Inferior parietal cortex (tissue), 1 donor: ENCODE results near the gene WAPL.
A peak's percentile ranks its signal among the peaks of the same experiment; 100 is the strongest.

Source experiments
- DNase-seq: peaks from one replicate; pipeline ENCODE4 v3.0.0-alpha.2; 2016; ENCODE audit errors: extremely low spot score

Gene WAPL

DNA sequence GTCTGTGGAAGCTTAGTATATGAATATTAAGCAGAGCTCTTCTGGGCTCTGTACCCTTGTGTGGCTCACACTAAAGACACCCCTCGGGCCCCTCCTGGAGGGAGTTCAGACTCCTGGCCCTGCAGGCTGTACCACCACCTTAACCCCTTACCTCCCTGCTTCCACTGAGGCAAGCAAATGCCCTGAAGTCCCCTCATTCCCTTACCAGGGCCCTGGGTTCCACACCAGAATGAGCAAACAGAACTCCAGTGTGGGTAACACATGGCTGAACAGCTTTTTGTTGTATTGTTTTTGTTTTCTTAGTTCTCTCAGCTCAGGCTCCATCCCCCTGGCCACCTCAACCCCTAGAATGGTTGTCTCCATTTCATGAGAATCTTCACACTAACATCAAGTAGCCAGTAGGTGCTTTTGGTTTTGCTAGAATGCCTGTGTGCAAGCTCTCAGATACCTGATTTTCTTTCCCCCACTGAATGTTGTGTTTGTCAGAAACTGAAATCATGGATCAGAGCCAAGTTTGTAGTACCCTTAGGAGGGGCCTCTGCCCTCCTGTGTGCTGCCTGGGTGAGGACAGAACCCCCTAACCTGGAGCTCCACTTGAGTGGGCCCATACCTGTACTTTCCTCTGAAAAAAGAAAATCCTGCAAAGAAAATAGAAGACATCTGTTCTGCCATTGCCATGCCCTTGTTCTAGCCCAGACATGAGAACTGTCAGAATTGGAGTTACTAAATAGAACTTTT, 2.8 kb upstream of the WAPL start:
- no peak for DNase-seq

DNA sequence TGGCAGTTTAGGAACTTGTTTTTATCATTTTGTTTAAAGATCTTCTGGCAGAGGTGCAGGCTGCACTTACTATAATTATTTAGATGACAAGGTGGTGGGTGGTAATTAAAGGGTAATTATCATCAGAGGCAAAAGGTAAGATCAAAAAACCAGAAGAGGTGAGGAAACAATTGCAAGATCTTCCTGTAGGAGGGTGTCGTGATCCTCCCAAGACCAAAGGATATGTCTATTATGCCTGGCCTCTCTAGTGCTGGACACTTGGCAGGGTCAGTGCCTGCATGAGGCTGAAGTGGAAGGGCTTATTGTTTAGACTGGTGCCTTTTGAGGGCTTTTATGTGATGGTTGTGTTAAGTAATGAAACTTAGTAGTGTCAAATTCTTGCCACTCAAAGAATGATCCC, 1.8 kb upstream of the WAPL start:
- DNase-seq, result no peak

DNA sequence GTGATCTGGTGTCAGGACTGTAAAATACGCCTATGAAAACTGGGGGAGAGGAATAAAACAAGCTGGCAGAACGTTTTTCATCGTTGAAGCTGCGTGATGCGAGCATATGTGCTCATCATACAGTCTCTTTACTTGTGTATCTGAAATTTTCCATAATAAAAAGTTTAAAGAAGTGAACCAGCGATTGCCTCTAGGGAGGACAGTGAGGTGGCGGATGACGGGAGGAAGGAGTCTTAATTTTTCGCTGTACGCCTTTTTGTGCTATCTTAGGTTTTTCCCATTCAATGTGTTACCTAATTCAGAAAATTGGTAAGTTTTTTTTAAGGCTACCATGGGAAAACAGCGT, 891 bp upstream of the WAPL start:
- DNase-seq, result no peak

DNA sequence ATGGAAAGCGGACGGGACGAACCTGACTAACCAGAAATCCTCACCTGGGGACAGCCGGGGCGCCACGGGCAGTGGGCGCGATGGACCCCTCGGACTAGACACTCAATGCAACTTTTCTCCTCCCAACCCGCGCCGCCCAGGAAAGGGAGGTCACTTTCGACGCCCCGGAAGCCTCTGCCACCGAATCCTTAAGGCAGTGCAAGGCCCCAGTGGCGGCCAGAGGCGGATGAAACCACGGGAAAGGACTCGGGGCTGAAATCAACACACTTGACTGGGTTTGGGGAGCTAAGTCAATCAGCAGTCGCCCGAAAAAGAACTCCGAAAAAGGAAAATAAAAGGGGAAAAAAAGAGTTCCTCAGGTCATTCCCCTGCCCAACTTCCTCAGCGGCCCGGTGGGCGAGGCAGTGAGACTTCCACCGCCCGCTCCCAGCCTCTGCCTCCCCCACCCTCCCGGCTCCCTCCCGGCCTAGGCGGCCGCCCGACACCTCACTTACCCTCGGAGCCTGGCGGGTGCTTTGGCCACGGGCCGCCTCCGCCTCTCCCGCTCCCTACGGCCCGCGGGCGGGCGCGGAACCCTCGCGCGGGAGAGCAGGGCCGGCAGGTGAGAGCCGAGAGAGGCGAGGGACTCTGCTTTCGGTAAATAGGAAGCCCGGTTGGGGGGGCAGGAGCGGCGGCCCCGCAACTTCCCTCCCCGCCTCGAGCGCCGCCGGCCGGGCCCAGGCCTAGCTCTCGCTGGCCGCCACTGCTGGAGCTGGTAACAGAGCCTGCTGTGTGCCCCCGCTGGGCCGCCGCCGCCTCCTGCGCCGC, 518 bp downstream of the WAPL start:
- no peak for DNase-seq

DNA sequence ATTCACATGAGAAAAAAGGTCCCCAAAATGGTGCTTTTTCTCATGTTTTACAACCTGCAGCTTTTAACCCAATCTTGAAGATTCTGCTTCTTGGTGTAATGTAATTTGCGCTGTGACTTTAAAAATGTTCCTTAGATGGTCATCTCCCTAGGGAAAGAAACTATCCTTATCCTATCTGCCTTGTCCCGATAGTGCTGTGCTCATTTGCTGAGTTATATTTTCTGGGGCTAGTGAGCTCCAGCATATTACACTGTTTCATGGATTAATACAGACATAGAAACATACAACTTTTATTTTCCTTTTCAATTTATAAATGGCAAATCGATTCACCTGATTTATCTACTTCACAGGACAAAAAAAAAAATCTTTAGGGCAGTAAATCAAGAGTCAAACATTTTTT, 2.8 kb downstream of the WAPL start:
- DNase-seq, result no peak

DNA sequence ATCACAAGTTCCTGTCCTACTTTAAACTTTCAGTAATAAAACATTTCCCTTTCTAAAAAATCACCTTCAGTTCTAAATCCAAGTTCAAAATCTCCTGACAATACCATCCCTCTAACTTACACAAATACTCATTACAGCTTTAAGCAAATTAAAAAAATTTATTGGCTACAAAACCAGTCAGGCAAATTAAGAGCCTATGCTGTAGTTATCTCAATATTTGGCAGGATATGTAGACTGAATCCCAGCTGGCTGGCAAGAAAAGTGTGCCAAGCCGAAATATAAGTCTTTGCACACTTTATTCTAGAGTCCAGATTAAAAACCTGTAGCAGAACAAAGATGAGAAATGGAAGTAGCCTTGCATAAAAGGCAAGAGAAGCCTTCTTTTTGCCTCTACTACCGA, 9.5 kb downstream of the WAPL start:
- DNase-seq, result no peak

DNA sequence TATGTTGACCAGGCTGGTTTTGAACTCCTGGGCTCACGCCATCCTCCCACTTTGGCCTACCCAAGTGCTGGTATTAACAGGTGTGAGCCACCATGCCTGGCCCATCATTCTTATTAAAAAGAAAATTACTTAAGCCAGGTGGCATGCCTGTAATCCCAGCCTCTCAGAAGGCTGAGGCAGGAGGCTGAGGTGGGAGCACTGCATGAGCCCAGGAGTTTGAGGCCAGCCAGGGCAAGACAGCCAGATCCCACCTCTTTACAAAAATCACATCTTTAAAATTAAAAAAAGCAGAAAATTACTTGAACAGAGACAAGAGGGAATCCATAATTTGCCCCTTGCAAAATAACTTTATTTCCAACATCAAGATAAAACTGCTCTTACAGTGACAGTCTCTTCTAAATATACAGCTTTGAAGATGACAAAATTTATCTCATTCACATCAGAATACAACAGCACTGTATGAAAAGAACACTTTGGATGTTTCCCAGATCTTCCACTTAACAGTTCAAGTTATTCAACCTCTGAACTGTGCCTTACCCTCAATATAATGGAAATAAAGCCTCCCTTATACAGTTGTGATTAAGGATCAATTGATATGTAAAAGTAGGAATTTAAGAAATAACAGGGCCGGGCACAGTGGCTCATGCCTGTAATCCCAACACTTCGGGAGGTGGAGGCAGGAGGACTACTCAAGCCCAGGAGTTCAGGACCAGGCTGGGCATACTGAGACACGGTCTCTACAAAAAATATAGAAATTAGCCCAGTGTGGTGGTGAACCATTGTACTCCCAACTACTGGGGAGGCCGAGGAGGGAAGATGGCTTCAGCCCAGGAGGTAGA, 10.3 kb downstream of the WAPL start:
- no peak for DNase-seq

DNA sequence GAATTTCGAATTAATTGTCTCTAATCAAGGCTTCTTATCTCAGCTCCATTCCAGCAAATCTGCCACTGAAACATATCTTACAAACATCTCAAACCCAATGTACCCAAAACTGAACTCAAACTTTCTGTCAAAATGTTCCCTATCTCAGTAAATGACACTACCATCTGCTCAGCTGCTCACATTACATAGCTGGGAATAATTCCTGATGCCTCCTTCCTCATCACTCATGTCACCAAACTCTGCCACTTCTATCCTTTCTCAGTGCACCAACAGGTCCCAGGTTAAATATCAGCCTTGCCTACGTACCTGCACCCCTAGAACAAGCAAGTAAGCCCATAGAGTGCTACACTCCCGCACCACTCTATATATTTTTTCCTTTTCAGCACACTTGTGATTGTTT, 12.4 kb downstream of the WAPL start:
- DNase-seq, result no peak

DNA sequence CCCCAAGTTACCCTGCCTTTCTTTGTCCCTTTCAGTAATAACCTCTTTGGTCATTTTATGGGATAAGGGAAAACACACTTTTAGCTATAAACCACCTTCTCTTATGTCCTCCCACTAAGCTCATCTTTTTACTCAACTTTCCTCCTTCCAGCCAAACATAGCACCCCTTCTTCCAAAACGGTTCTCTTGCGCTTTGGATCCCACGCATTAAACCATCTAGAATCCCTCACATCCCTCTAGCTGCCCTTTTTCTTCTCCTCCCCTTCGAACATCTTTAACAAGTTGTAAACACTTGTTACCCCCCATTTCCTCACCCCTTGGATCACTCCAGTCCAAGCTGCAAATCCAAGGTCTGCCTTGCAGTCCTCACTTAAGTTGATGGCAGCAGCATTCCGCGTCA, 13.4 kb downstream of the WAPL start:
- DNase-seq, result no peak

DNA sequence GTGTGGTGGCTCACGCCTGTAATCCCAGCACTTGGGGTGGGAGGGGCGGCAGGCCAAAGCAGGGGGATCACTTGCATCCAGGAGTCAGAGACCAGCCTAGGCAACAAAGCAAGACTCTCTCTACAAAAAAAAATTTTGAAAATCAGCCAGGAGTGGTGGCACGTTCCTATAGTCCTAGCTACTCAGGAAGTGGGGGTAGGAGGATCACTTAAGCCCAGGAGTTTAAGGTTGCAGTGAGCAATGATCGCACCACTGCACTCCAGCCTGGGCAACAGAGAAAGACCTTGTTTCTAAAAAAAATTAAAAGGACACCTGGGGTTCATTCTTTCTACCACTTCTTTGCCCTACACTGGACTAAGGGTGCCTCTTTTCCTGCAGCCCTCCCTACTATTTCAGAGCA, 15.1 kb downstream of the WAPL start:
- no peak for DNase-seq

DNA sequence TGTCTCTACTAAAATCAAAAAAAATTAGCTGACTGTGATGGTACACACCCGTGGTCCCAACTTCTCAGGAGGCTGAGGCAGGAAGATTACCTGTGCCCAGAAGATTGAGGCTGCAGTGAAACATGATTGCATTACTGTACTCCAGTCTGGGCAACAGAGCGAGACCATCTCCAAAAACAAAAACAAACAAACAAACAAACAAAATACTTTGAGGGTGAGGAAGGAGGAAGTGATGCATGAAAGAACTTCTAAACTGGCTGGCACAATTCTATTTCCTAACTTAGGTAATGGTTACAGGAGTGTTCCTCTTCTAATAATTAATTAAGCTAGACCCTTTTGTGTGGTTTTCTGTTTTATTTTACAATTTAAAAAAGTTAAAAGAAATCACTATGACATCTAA, 15.5 kb downstream of the WAPL start:
- DNase-seq, result no peak

DNA sequence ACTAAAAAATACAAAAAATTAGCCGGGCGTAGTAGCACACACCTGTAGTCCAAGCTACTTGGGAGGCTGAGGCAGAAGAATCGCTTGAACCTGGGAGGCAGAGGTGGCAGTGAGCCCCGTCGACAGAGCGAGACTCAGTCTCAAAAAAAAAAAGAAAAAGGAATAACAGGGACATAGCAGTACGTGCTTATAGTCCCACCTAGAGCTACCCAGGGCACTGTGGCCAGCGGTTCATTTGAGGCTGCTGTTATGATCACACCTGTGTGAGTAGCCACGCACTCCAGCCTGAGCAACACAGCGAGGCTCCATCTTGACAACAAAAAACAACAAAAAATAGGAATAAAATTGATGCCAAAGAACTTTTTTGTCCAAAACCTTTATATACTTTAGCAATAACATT, 17.1 kb downstream of the WAPL start:
- DNase-seq, result no peak

DNA sequence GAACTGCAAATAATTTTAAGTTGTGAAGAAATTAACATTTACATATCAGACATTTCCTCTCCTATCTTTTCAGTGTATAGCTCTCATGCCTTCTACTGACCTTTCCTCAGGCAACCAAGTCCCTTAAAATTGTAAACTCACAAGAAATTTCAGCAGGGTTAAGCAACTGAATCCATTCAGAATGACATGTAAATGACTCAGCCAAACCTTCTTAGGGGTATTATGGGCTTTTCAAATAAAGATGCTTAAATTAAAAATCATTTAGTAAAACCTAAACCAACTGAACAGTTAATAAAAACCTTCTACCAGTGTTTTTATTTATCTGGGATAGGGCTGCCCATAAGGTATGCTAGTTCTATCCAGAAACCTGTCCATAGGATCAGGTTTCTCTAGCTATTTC, 20.7 kb downstream of the WAPL start:
- no peak for DNase-seq

DNA sequence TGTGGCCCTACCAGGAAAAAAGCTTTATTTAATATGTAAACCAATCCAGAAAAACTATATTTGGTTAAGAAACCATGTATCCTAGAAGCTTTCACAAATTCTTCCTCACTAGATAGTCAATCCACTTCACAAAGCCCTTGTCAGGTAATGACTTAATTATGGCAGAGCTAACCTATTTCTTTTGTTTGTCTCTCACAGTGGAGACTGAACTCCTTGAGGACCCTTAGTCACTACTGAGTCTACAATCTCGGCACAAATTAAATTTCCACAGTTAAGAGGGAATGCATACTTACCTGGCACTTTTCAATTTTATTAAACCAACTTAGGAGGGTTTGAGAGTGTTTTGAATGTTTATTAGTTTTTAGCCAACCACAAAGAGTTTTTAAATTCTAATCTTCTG, 23.0 kb downstream of the WAPL start:
- no peak for DNase-seq

DNA sequence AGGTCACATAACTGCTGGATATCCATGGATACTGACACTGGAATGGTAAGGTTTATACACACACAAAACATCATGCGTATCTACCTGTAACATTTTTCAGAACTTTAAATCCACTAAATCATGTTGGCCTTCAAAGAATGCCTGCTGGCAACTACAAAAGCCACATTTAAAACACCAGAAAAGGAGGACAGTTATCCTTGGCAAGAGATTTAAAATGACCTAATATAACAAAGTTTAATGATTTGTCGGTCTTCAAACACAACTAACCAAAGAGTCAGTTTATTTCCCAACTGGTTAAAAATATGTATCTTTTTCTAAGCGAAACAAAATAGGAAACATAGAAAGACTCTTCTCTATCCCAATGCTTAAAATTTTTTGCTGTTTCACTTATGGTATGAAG, 24.0 kb downstream of the WAPL start:
- no peak for DNase-seq

DNA sequence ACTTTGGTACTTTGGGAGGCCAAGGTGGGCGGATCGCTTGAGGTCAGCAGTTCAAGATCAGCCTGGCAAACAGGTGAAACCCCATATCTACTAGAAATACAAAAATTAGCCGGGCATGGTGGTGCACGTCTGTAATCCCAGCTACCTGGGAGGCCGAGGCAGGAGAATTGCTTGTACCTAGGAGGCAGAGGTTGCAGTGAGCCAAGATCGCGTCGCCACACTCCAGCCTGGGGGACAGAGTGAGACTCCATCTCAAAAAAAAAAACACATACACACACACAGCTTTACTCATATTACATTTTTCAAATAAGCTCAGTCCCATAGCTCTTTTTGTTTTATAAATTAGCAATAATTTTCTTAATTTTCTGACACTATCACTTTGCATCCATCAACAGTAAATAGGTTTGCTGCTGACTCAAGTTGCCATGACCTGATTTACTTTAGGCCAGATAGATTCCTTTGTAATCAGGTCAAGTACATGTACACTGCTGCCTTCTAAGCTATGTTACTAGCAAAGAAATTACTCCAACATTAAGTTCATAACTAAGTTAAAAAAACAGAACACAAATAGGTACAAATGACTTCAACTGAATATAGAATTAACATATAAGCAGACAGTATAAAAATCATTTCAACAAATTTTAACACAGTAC, 31.5 kb downstream of the WAPL start:
- DNase-seq, result no peak

DNA sequence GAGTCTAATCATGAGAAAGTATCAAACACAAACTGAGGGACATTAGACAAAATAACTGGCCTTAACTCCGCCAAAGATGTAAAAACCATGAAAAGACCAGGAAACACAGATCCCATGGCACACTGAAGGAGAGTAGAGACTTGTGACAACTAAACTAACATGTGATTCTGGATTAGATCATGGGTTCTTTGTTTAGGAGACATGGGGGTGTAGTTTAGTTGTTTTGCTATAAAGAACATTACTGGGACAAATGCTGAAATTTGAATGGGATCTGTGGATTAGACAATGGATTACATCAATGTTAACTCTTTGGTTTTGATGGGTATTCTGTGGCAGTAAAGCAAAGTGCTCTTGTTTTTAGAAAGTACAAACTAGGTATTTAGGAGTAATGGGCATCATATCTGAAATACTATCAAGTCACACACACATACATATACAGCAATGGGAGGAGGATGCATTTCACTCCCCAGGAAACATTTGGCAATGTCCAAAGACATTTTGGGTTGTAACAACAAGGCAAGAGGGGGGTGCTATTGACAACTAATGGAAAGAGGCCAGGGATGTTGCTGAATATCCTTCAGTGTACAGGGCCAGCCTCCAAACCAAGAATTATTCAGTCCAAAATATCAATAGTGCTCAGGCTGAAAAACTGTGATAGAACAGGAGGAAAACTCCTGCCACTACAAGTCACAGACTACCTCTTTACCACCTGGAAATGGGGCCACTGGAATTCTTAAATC, 32.4 kb downstream of the WAPL start:
- DNase-seq, result peak; percentile 70

DNA sequence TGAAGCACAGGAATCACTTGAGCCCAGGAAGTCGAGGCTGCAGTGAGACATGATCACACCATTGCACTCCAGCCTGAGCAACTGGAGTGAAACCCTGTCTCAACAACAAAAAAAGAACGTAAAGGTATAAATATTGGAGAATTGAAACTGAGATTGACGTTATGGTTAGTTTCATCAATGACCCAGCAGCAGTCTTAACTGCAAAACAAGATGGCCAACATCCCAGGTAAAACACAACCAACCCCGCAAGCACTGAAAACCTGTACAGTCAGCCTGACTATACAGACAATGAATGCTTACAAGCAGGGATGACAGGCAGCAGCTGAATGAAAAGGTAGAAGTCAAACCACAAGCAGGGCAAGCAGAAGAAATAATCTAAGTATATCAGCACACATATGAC, 34.7 kb downstream of the WAPL start:
- DNase-seq, result no peak

DNA sequence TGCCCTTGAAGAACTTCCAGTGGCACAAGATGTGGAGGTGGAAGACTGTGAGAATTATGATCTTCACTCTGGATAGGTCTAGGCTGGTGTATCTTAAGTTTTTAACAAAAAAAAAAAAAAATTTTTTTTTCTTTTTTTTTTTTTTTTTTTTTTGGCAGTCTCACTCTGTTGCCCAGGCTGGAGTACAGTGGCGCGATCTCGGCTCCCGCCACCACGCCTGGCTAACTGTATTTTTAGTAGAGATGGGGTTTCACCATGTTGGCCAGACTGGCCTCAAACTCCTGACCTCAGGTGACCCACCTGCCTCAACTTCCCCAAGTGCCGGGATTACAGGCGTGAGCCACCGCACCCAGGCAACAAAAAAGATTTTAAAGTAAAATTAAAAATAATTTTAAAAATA, 37.9 kb downstream of the WAPL start:
- DNase-seq, result no peak

DNA sequence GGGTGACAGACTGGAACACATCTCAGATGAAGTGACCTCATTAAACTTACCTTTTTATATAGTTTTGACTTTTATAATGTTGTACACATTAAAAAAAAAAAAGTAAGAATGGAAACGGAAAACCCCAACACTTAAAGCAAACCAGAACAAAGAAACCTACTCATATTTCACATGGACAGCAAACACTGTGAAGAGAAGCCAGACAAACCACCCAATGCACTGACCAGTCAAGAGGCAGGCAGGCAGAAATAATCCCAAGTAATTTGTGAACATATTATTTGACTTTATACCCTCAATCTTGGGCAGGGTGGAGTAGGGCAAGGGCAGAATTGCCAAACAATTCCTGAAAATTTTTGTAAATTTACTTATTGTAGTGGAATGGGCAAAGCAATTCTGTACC, 39.8 kb downstream of the WAPL start:
- no peak for DNase-seq

DNA sequence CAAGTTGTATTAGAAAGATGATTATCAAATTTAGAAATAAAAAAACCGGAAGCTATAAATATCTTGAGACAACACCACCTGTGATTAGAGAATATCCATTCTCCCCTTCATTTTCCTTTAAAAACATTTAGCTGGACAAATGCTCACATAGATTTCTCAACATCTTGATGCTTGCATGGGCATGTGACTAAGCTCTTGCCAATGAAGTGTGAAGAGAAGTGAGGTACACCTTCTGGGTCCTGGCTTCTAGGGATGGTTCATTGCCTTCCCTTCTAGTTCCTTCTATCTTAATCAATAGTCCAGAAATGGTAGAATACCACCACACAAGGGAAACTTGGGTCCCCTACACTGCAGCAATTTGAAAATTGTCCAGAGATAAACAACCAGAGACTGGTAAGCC, 41.0 kb downstream of the WAPL start:
- no peak for DNase-seq

DNA sequence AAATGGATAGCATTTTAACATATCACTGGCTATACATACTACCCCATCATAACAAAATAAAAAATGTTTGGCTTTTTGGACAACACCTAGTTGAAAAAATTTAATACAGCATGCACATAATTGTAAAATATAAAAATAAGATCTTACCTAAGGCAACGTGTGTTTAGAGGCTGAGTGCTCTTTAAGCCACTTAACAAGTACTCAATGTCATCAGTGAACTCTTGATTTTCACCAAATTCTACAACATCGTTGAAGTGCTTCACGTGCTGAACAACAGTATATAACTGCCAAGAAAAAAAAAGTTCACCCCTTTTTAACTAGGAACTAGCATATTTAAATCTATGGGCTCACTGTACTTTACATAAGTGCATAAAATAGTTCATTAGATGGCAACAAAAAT, 49.5 kb downstream of the WAPL start:
- DNase-seq, result no peak
